ENCODE measurements around the gene HID1. TPM values are rescaled to one million over a fixed set of nuclear protein-coding genes. Genes with fewer than 3 reads are reported as not detected.

HID1 gene
- total RNA-seq, 1 experiment from 2014 or later, result 43.8 TPM

GRCh38 chr17:74951065-74951464 is 21.5 kb downstream of the HID1 start:
- Histone ChIP-seq H3K9me2 (ENCODE audit: insufficient read depth) (no peaks in the 10 kb centered on the region), H2AFZ (ENCODE audit: low read depth, low read length, poor library complexity, severe bottlenecking) (no peak overlapping the region), H4K20me1 (ENCODE audit: insufficient read depth) (no peaks in the 10 kb centered on the region), H3K79me2 (ENCODE audit: insufficient read depth, low read length) (no peaks in the 10 kb centered on the region), H3K4me2 (ENCODE audit: low read length) (no peak overlapping the region), H3K4me1 (ENCODE audit: control insufficient read depth in 1 of 2, insufficient read depth in 2 of 2, low read length in 2 of 2) (peaks cover 2 to 16% of the 10 kb centered on the region in 2 experiments; a peak in 3 of 4 replicates), H3K9me3 (ENCODE audit: control insufficient read depth in 1 of 2, insufficient read depth in 1 of 2, low read depth in 1 of 2, low read length in 2 of 2) (no peaks in the 10 kb centered on the region), H3K27ac (ENCODE audit: low read depth, low read length) (no peak overlapping the region), H3K9ac (ENCODE audit: low read length) (no peak overlapping the region), H3K27me3 (ENCODE audit: insufficient read depth, low read length) (no peaks in the 10 kb centered on the region), H3K4me3 (replicated peaks in 1 of 2; ENCODE audit: low read depth in 1 of 2, low read length in 2 of 2) (no peak overlapping the region), H3K36me3 (ENCODE audit: control insufficient read depth in 1 of 2, insufficient read depth in 2 of 2, low read length in 2 of 2) (no peaks in the 10 kb centered on the region)
- RAD21 ChIA-PET (ENCODE audit: low non-redundant PET in 1 of 2, low total read pairs in 2 of 2, uncharacterized antibody in 2 of 2, unreplicated experiment in 2 of 2), result no interaction called here
- CTCF ChIA-PET, result interaction anchor here (1.5 to 4.1 kb wide), 2 partner anchors 10 to 11 kb away, joined by 8 to 24 read pairs; no protein-coding TSS in a partner anchor
- TSS peak; percentile 54 for BruUV-seq (replicated peaks)
- TF ChIP-seq ZNF274 (IDR thresholded peaks at IDR 0.05; ENCODE audit: low read depth, low read length) (no peak), SRF (IDR thresholded peaks at IDR 0.05; ENCODE audit: low read depth) (no peak), FOSL1 (IDR thresholded peaks at IDR 0.05; ENCODE audit: low read depth) (no peak)
- no peak for DNase-seq (ENCODE audit: low read depth, low spot score)
- ATAC-seq, result no peak
- intact Hi-C loops (cut with micrococcal nuclease), result no loop called here
- POLR2A ChIA-PET, result interaction anchor here (0.8 kb wide), 1 partner anchor 78 kb away, joined by 4 read pairs; the partner anchor contains the start of gene FDXR

GRCh38 chr17:74950207-74950606 is 22.4 kb downstream of the HID1 start:
- no TSS peak for BruUV-seq (replicated peaks)
- no peaks in the 10 kb centered on the region for H3K79me2 ChIP-seq (ENCODE audit: insufficient read depth, low read length)
- CTCF ChIA-PET, result interaction anchor here (1.4 to 4.1 kb wide), 3 partner anchors 8 to 26 kb away, joined by 6 to 24 read pairs (median 10); partner anchors contain the start of gene OTOP2
- H3K4me2 ChIP-seq (ENCODE audit: low read length), result no peak overlapping the region
- POLR2A ChIA-PET, result no interaction called here
- no peaks in the 10 kb centered on the region for H3K9me2 ChIP-seq (ENCODE audit: insufficient read depth)
- H3K9me3 ChIP-seq (ENCODE audit: control insufficient read depth in 1 of 2, insufficient read depth in 1 of 2, low read depth in 1 of 2, low read length in 2 of 2), result no peaks in the 10 kb centered on the region
- H2AFZ ChIP-seq (ENCODE audit: low read depth, low read length, poor library complexity, severe bottlenecking), result no peak overlapping the region
- H3K4me1 ChIP-seq (ENCODE audit: control insufficient read depth in 1 of 2, insufficient read depth in 2 of 2, low read length in 2 of 2), result peaks cover 2 to 19% of the 10 kb centered on the region in 2 experiments; a peak in 3 of 4 replicates
- H3K27me3 ChIP-seq (ENCODE audit: insufficient read depth, low read length), result no peaks in the 10 kb centered on the region
- no peak overlapping the region for H3K9ac ChIP-seq (ENCODE audit: low read length)
- H3K27ac ChIP-seq (ENCODE audit: low read depth, low read length), result no peak overlapping the region
- intact Hi-C loops (cut with micrococcal nuclease), result no loop called here
- ATAC-seq, result peak; percentile 45
- no peaks in the 10 kb centered on the region for H3K36me3 ChIP-seq (ENCODE audit: control insufficient read depth in 1 of 2, insufficient read depth in 2 of 2, low read length in 2 of 2)
- RAD21 ChIA-PET (ENCODE audit: low non-redundant PET in 1 of 2, low total read pairs in 2 of 2, uncharacterized antibody in 2 of 2, unreplicated experiment in 2 of 2), result no interaction called here
- no peak overlapping the region for H3K4me3 ChIP-seq (replicated peaks in 1 of 2; ENCODE audit: low read depth in 1 of 2, low read length in 2 of 2)
- DNase-seq (ENCODE audit: low read depth, low spot score), result no peak
- TF ChIP-seq EGR1 (IDR thresholded peaks at IDR 0.05; ENCODE audit: low read depth) (no peak), ZNF274 (IDR thresholded peaks at IDR 0.05; ENCODE audit: low read depth, low read length) (no peak), JUND (IDR thresholded peaks at IDR 0.05) (no peak), SP1 (IDR thresholded peaks at IDR 0.05; ENCODE audit: low read depth) (no peak), TCF7L2 (IDR thresholded peaks at IDR 0.05; ENCODE audit: borderline replicate concordance, extremely low read depth, insufficient read depth, insufficient read length) (no peak), RAD21 (IDR thresholded peaks at IDR 0.05; ENCODE audit: low read depth) (no peak), CBX3 (IDR thresholded peaks at IDR 0.05; ENCODE audit: low read depth) (no peak), ZBTB33 (IDR thresholded peaks at IDR 0.05; ENCODE audit: extremely low read depth, insufficient replicate concordance, low read length) (no peak), POLR2A (IDR thresholded peaks at IDR 0.05; ENCODE audit: borderline replicate concordance, extremely low read depth, insufficient read depth, insufficient read length) (no peak)
- H4K20me1 ChIP-seq (ENCODE audit: insufficient read depth), result no peaks in the 10 kb centered on the region
